ENCODE results near the gene C10orf53. TPM values are rescaled to one million over a fixed set of nuclear protein-coding genes. Genes with fewer than 3 reads are reported as not detected.

C10orf53 gene
- total RNA-seq, 1 experiment from 2014 or later, result not detected

- Histone ChIP-seq H3K27ac (ENCODE audit: insufficient read length, low read depth, low read length) (no peak overlapping the region), H3T11ph (ENCODE audit: low read length) (no peak overlapping the region), H3K23ac (ENCODE audit: insufficient read length, low read depth, low read length) (no peak overlapping the region), H3K27me3 (ENCODE audit: insufficient read depth, low read length) (no peaks in the 10 kb centered on the region), H2BK120ac (ENCODE audit: low read depth, low read length, poor library complexity, severe bottlenecking) (no peak overlapping the region), H3K79me1 (ENCODE audit: insufficient read depth, low read depth, low read length, poor library complexity, severe bottlenecking) (no peaks in the 10 kb centered on the region), H3K4me1 (ENCODE audit: insufficient read depth, low read length) (no peaks in the 10 kb centered on the region), H4K20me1 (ENCODE audit: control insufficient read depth, insufficient read depth, insufficient read length) (peaks cover 3% of the 10 kb centered on the region), H3K23me2 (ENCODE audit: insufficient read length, low read depth, low read length, poor library complexity, severe bottlenecking) (no peaks in the 10 kb centered on the region), H2BK15ac (ENCODE audit: low read depth, low read length) (no peak overlapping the region), H2BK5ac (ENCODE audit: insufficient read length, low read length) (no peak overlapping the region), H4K5ac (ENCODE audit: insufficient read length, low read depth, low read length) (no peak overlapping the region), H3K56ac (ENCODE audit: insufficient read length, low read depth, low read length) (no peak overlapping the region), H2BK12ac (ENCODE audit: insufficient read length, low read depth, low read length) (no peak overlapping the region), H2BK20ac (ENCODE audit: low read depth, low read length, poor library complexity, severe bottlenecking) (no peak overlapping the region), H3K4me2 (ENCODE audit: insufficient read depth, insufficient read length, low read length) (no peak overlapping the region), H4K8ac (replicated peaks; ENCODE audit: insufficient read length, low read depth, low read length) (no peak overlapping the region), H3K9ac (ENCODE audit: extremely low read depth, insufficient read length, low read length) (no peak overlapping the region), H3K4ac (ENCODE audit: low read depth, low read length) (no peak overlapping the region), H3K9me3 (ENCODE audit: control insufficient read depth, low read depth, low read length) (no peaks in the 10 kb centered on the region), H3K79me2 (ENCODE audit: insufficient read depth, low read length) (no peaks in the 10 kb centered on the region), H4K91ac (ENCODE audit: insufficient read length, low read depth, low read length) (no peak overlapping the region), H3K18ac (ENCODE audit: insufficient read length, low read depth, low read length) (no peak overlapping the region), H2AK5ac (ENCODE audit: insufficient read length, low read length) (no peak overlapping the region), H3K14ac (ENCODE audit: insufficient read depth, low read length) (no peak overlapping the region), H2AFZ (ENCODE audit: low read length) (no peak overlapping the region)
- no peak overlapping the region; a peak in 2 of 7 replicates for H3K27ac Mint-ChIP-seq
- TF ChIP-seq CTCF (conservative IDR thresholded peaks at IDR 0.05), result no peak
- peaks cover 13 to 16% (median 16%) of the 10 kb centered on the region in 3 experiments; a peak in 6 of 7 replicates for H3K36me3 Mint-ChIP-seq (ENCODE audit: insufficient read depth in 1 of 3, low read depth in 3 of 3)
- H3K27me3 Mint-ChIP-seq (ENCODE audit: low read depth), result no peaks in the 10 kb centered on the region
- H3K4me3 Mint-ChIP-seq, result no peak overlapping the region
- no peaks in the 10 kb centered on the region for H3K4me1 Mint-ChIP-seq
- WGBS (ENCODE audit: extremely low coverage, insufficient read length, low lambda C conversion rate), result no CpG with 5 or more reads among the region's 10 CpGs
- peaks cover 3 to 5% of the 10 kb centered on the region in 2 experiments; a peak in 2 of 5 replicates for H3K9me3 Mint-ChIP-seq
- DNase-seq, result peak; percentile 18
Measured at GRCh38 chr10:49738616-49739360, 59.3 kb downstream of the C10orf53 start.
